DMS153 treated with DMSO at 0.1 percent for 48 hours (cell line): ENCODE results near the gene ISL2.

Source experiments
- DNase-seq: peaks from one replicate; lab custom pipeline; 2025; ENCODE audit not compliant: unreplicated experiment; lab: John Stamatoyannopoulos, UW

The ISL2 gene

DNA sequence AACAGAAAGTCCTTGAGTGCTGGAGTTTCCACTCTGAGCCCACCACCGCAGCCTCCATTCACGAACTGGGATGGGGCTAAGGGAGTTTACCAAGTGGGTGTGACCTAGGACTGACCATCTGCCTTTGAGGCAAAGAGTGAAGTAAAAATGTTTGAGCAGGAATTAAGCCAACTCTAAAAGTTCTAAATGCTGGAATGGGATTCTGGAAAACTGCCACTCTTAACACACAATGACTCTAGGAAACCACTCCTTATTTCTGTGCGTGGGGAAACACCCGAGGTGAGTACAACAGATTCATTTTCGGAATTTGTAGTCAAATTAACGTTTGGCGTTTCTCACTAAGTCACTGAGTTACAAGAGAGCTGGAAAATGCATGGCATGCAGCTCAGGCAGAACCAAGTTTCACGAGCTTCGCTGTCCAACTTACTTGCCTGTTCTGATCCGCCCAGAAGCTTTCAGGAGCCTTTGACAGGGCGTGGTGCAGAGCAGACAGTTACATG, 31.6 kb downstream of the ISL2 start:
- no peak for DNase-seq

- DNase-seq: no peak
These were observed 39.5 kb downstream of the ISL2 start for GRCh38 chr15:76376029-76376428.

GRCh38 chr15:76376816-76377215, 40.2 kb downstream of the ISL2 start:
- DNase-seq: no peak

DNA sequence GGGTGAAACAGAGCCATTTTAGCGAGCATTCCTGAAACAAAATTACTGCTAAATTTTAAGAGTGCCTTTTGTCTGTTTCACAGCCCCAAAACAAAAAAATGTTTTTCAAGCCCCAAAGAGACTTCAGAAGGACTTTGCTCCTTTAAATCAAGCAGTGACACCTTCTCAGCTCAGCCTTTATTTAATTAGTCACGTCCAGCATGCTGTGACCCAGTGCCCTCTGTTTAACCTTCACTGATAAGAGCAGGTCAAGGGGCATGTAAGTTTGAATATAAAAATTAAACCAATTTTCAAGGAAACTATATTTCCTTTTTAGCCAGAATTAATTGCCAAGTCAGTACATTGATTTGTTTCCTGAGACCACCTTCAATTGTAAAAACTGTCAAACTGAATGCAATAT, 40.6 kb downstream of the ISL2 start:
- no peak for DNase-seq

DNA sequence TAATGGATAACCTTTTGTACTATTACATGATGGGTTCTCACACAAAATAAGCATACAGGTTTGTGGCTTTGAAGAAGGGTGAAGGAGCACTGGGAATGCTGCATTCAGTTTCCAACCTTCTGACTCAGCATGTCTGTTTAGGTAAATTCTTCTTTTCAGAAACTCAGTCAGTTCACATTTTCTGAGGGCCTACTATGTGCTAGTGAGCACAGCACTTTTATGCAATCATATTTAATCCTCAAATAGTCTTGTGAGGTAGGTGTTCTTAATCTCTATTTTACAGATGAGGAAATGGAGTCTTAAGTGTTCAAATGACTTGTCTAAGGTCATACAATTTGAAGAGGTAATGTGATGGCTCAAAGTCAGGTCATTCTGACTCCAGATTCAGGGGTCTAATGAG, 41.2 kb downstream of the ISL2 start:
- no peak for DNase-seq

DNA sequence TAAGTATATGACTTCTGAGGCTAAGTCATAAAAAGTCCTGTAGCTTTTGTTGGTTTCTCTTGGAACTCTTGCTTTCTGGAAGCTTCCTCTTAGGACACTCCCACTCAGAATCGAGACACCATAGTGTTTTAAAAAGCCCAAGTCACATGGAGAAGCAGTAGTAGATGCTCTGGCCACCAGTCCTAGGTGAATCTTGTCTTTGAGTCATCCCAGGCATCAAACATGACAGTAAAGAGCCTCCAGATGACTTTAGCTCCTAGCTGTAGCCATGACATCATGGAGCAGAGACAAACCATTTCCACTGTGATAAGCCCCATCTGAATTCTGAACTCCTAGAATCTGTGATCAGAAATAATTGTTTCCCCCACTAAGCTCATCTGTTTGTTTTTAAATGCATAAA, 42.1 kb downstream of the ISL2 start:
- no peak for DNase-seq

- no peak for DNase-seq
These were observed 43.7 kb downstream of the ISL2 start for GRCh38 chr15:76380249-76380648.

- DNase-seq: no peak
These were observed 44.8 kb downstream of the ISL2 start for GRCh38 chr15:76381366-76381765.

DNA sequence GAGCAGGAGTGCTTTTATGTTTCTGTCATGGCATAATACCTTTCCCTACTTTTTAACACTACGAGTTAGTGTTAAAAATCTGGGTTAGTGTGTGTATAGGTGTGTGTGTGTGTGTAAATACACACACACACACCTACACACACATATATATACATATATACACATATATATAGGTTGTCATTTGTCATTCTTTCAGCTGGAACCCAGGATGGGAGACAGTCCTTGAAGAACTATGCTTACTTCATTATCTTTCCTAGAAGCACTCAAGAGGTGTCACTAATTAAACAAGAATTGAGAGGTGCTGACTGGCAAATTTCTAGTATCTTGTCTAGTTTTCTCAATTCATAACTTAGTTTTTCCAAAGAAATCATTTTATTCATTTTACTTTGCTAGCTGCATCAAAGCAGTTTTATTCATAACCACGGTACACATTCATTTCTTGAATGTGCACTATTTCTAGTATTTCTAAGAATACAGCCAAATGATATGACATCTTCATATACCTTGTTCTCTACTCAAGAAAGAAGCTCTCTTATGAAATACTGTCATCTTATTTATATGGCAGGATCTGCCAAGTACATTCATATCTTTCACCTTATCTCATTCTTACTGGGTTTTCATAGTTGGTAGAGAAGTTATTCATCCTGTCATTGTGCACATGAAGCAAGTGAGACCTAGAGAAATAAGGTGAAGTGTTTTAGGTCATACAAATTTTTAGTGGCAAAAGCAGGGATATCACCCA, 46.6 kb downstream of the ISL2 start:
- no peak for DNase-seq

DNA sequence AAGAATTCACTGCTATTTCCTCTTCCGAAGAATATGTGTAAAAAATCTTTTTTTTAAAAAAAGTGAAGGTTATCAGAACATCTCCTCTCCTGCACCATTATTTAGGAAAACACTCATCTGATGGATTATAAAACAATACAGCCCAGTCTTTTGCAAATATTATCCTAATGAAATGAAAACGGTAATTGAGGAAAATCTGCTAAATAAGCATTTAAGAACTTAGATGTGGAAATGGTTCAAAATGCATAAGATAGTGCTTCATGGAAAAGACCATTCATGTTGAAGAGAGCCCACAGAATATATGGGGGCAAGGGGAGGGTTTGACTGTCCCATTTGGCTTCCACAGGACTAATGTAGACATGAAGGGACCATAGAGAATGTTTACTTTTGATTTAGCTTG, 47.8 kb downstream of the ISL2 start:
- no peak for DNase-seq

- no peak for DNase-seq
These were observed 49.6 kb downstream of the ISL2 start for GRCh38 chr15:76386178-76386577.

GRCh38 chr15:76386926-76387325, 50.4 kb downstream of the ISL2 start:
- DNase-seq: no peak

- DNase-seq: no peak
These were observed 54.0 kb downstream of the ISL2 start for GRCh38 chr15:76390571-76390970.

GRCh38 chr15:76391309-76391708, 54.7 kb downstream of the ISL2 start:
- DNase-seq: no peak

DNA sequence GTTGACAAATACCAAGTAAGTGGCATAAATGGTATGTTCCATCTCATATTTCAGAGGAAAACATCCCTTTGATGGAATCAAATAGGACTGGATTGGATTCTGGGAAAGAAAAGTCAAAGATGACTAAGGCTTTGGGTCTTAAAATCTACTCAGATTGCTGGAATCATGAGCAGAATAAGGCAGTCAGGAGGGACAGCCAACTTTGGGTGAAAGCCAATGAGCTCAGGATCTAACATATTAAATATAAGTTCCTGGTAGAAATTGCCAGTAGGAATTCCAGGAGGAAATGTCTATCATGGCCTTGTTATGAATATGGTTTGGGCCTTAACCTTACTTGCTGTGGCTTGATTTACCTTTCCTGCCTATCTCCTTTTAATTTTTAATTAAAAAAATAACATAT, 55.3 kb downstream of the ISL2 start:
- DNase-seq: no peak
